ENCODE results near the gene GAREM1.

DNA sequence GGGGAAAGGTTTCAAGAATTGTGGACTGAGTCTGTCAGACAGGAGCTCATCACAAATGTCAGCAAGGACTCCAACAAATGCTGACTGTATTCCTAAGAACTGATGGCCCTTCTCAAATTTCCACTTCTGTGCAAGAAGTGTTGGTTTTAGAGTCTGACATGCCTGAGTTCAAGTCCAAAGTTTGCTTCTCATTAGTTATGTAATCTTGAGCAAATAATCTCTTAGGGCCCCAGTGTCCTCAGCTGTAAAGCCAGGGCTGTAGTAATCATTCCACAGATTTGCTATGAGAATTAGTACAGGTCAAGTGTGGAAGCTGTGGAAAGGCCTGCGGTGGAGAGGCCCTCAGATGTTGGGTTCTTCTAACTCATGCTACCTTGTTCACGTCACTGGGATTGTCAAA lies 257.0 kb downstream of the GAREM1 start:
- TF ChIP-seq, protein P1, sequence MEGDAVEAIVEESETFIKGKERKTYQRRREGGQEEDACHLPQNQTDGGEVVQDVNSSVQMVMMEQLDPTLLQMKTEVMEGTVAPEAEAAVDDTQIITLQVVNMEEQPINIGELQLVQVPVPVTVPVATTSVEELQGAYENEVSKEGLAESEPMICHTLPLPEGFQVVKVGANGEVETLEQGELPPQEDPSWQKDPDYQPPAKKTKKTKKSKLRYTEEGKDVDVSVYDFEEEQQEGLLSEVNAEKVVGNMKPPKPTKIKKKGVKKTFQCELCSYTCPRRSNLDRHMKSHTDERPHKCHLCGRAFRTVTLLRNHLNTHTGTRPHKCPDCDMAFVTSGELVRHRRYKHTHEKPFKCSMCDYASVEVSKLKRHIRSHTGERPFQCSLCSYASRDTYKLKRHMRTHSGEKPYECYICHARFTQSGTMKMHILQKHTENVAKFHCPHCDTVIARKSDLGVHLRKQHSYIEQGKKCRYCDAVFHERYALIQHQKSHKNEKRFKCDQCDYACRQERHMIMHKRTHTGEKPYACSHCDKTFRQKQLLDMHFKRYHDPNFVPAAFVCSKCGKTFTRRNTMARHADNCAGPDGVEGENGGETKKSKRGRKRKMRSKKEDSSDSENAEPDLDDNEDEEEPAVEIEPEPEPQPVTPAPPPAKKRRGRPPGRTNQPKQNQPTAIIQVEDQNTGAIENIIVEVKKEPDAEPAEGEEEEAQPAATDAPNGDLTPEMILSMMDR (IDR thresholded peaks at IDR 0.05; ENCODE audit: extremely low read depth in 1 of 2, insufficient read depth in 1 of 2, low read depth in 1 of 2, low read length in 2 of 2): no peak
- TF ChIP-seq POLR2A (IDR thresholded peaks at IDR 0.05; ENCODE audit: low read depth, low read length): no peak
- TF ChIP-seq MYC (IDR thresholded peaks at IDR 0.05; ENCODE audit: low read depth, low read length): no peak
- TF ChIP-seq EZH2 (IDR thresholded peaks at IDR 0.05; ENCODE audit: borderline replicate concordance, low read depth, low read length, severe bottlenecking): no peak

Measured in endothelial cell of umbilical vein (primary cell).